Ovary (tissue), 9 donors: Measurements from ENCODE around the gene CSTPP1. TPM values are rescaled to one million over a fixed set of nuclear protein-coding genes. Genes with fewer than 3 reads are reported as not detected.

Experiments used
- DNase-seq, 5 donors: peaks; one replicate each; pipeline ENCODE4 v3.0.0-alpha.2; 2019 to 2020
- H3K27ac ChIP-seq, 2 donors: fragments of 200-600 bp; one replicate each; pipeline versions ENCODE4 v1.5.1 to v1.8.0; 2019 to 2022
- H3K27me3 ChIP-seq: fragments of 200-600 bp; one replicate; pipeline ENCODE4 v1.8.0; 2022
- H3K36me3 ChIP-seq: fragments of 200-600 bp; sonication (generic); one replicate; pipeline ENCODE4 v1.5.1; 2019
- H3K4me1 ChIP-seq: one replicate; pipeline ENCODE4 v1.8.1; 2013; ENCODE audit warnings: mild to moderate bottlenecking, moderate library complexity; ENCODE audit not compliant: insufficient read depth
- H3K4me3 ChIP-seq: fragments of 200-600 bp; sonication (generic); one replicate; pipeline ENCODE4 v1.5.1; 2017
- H3K9me3 ChIP-seq, 2 donors: fragments of 200-600 bp in 1 of 2; sonication (generic) in 1 of 2; one replicate each; pipeline versions ENCODE4 v1.5.1 to v1.8.1; 2013 to 2019; ENCODE audit warnings: mild to moderate bottlenecking in 1 of 2, moderate library complexity in 1 of 2
- EP300 ChIP-seq: sonication (generic); formaldehyde crosslinking; IDR thresholded peaks from one replicate; pipeline ENCODE4 v1.6.1; 2017; ENCODE audit warnings: antibody characterized with exemption
- POLR2A ChIP-seq: fragments of 450-650 bp; IDR thresholded peaks from one replicate; pipeline ENCODE4 v1.6.1; 2017; ENCODE audit warnings: antibody characterized with exemption, mild to moderate bottlenecking, moderate library complexity
- WGBS, 3 donors: extraction: QIAGEN DNeasy Blood & Tissue Kit in 1 of 3; methylation state at CpG; one replicate each; pipeline versions ENCODE4 v1.1.5 to v1.1.7; 2013 to 2017; 5-methylcytosine and 5-hydroxymethylcytosine counted together
- intact Hi-C, 4 donors: fragments of 100-400 bp; cut with DNase I; formaldehyde crosslinking; loops; one replicate each; pipeline versions ENCODE4 v1.11.0 to v1.15.1; 2022 to 2023
- polyA plus RNA-seq, 2 donors: library from polyadenylated mRNA; stranded (reverse); fragments of 200-250 nt in 1 of 2; fragments of 350-450 nt in 1 of 2; fragmentation: Illumina TruSeq in 1 of 2; extraction: RNeasy Lipid Tissue Mini Kit (QIAGEN cat#74804) in 1 of 2; gene quantifications; one replicate each; pipeline ENCODE4 v1.2.3, GENCODE V29; 2013 to 2014
- total RNA-seq, 7 donors: library from RNA; depleted of rRNA in 2 of 7; stranded (reverse); fragments of >200 nt in 2 of 7; fragmentation: NEBNext Ultra II Directional in 3 of 7; extraction: Animal tissue kit (Norgen Biotek cat#: 25700) in 3 of 7; gene quantifications; one replicate each; pipeline versions ENCODE4 v1.1.0 to v1.2.4, GENCODE V29; 2016 to 2023
- TF ChIP-seq, protein P1 (sequence below), 3 donors: fragments of 450-650 bp in 2 of 3; fragments of 200-600 bp in 1 of 3; IDR thresholded peaks; one replicate each; pipeline versions ENCODE4 v1.5.1 to v1.8.0; 2016 to 2022; ENCODE audit warnings: antibody characterized with exemption in 3 of 3, mild to moderate bottlenecking in 1 of 3
- donor health status: DM: no; HTN: no; CAD: no; lungs with moderate emphysema.
- donor health status: DM: no; HTN: no; CAD: no.
- donor health status: Bipolar disorder and iron deficiency.
- donor health status: DM: yes; HTN: yes; CAD: no.
- donor health status: DM: no; HTN: no; CAD: no.
- donor health status: DM: yes; HTN: yes; CAD: no.

CSTPP1 gene
- total and polyA plus RNA-seq, 9 donors = 20.3 to 42.6 (median 25.6) TPM

DNA sequence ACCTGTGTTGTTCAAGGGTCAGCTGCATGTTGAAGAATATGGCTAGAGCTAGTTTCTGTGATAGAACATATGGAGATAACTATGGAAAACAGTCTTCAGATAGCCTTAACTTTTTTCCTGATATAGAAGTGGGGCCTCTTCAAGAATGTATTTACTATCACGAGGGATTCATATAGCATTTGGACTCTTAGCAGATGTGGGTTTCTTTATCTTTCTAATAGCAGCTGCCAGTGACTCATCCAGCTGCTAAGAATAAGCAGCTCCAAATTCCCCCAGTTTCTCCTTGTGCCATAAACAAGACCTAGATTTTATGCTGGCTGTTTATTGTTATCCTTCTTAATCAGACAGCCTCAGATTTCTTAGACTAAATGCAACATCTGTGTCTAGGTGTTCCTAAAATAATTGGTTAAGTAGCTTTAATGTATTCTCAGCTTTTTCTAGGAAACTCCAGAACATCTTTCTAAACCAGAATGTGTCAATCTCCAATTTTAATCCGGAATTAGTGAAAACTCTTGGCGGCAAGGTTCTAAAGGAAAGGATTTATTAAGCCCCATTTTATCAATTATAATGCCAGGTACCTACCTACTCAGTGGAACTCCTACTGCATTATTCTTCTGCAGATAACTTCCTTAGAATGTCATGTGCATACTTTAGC lies 119.8 kb downstream of the CSTPP1 start:
- no peaks in the 10 kb centered on the region for H3K27me3 ChIP-seq
- no peak for DNase-seq
- no peaks in the 10 kb centered on the region for H3K9me3 ChIP-seq
- 40 to 53% (median 45%) methylated on average over 3 of the region's 3 CpGs for WGBS, 3 donors
- H3K36me3 ChIP-seq = no peaks in the 10 kb centered on the region
- intact Hi-C loops = no loop called here
- no peak overlapping the region for H3K4me3 ChIP-seq
- H3K27ac ChIP-seq = no peak overlapping the region
- TF ChIP-seq EP300 (no peak), POLR2A (no peak)
- TF ChIP-seq, protein P1, sequence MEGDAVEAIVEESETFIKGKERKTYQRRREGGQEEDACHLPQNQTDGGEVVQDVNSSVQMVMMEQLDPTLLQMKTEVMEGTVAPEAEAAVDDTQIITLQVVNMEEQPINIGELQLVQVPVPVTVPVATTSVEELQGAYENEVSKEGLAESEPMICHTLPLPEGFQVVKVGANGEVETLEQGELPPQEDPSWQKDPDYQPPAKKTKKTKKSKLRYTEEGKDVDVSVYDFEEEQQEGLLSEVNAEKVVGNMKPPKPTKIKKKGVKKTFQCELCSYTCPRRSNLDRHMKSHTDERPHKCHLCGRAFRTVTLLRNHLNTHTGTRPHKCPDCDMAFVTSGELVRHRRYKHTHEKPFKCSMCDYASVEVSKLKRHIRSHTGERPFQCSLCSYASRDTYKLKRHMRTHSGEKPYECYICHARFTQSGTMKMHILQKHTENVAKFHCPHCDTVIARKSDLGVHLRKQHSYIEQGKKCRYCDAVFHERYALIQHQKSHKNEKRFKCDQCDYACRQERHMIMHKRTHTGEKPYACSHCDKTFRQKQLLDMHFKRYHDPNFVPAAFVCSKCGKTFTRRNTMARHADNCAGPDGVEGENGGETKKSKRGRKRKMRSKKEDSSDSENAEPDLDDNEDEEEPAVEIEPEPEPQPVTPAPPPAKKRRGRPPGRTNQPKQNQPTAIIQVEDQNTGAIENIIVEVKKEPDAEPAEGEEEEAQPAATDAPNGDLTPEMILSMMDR (IDR thresholded peaks at IDR 0.05) = no peak
- no peaks in the 10 kb centered on the region for H3K4me1 ChIP-seq

DNA sequence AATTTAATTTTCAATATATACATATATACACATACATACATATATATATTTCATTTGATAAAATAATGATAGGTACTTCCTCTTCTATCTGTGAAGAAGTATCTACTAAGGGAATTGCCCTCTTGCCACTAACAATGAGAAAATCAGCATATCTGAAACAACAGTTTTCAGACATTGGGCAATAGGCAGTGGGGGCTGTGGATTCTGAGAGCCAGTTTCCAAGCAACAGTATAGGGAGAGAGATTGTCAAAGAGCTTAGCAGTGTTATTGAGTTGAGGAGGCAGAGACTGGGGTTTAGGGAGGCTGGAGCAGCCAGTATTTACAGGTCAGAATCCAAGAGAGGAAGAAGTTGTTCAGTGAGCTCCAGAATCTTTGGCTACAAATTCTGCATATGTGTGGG lies 120.8 kb downstream of the CSTPP1 start:
- intact Hi-C loops = no loop called here
- no peak overlapping the region for H3K27ac ChIP-seq
- no peaks in the 10 kb centered on the region for H3K4me1 ChIP-seq
- no peaks in the 10 kb centered on the region for H3K27me3 ChIP-seq
- no peak overlapping the region for H3K4me3 ChIP-seq
- DNase-seq = no peak
- no peaks in the 10 kb centered on the region for H3K36me3 ChIP-seq
- TF ChIP-seq EP300 = no peak
- TF ChIP-seq, protein P1 (IDR thresholded peaks at IDR 0.05) = no peak
- no peak for TF ChIP-seq POLR2A
- no peaks in the 10 kb centered on the region for H3K9me3 ChIP-seq

DNA sequence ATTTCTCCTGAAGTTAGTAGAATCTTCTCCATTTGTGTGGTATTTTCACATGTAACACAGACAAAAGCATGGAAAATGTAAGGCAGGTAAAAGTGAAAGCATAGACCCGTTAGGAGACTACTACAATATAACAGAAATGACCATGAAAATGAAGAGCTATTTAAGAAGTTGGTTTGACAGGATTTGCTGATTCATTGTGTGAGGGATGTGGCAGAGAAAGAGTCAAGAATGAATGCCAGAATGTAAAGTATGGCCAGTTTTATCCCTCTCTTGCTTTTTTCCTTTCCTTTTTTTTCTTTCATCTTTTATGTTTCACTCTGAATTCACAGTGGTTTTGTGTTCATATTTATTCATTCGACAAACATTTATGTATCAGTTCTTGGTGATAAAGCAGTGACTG lies 124.2 kb downstream of the CSTPP1 start:
- WGBS, 3 donors = 47 to 58% (median 50%) methylated on average over 2 of the region's 2 CpGs
- Histone ChIP-seq H3K4me1 (no peaks in the 10 kb centered on the region), H3K36me3 (no peaks in the 10 kb centered on the region), H3K9me3 (no peaks in the 10 kb centered on the region), H3K27me3 (no peaks in the 10 kb centered on the region), H3K27ac (no peak overlapping the region), H3K4me3 (no peak overlapping the region)
- intact Hi-C loops = no loop called here
- TF ChIP-seq, protein P1 (IDR thresholded peaks at IDR 0.05) = no peak
- TF ChIP-seq EP300 (no peak), POLR2A (no peak)
- no peak for DNase-seq

DNA sequence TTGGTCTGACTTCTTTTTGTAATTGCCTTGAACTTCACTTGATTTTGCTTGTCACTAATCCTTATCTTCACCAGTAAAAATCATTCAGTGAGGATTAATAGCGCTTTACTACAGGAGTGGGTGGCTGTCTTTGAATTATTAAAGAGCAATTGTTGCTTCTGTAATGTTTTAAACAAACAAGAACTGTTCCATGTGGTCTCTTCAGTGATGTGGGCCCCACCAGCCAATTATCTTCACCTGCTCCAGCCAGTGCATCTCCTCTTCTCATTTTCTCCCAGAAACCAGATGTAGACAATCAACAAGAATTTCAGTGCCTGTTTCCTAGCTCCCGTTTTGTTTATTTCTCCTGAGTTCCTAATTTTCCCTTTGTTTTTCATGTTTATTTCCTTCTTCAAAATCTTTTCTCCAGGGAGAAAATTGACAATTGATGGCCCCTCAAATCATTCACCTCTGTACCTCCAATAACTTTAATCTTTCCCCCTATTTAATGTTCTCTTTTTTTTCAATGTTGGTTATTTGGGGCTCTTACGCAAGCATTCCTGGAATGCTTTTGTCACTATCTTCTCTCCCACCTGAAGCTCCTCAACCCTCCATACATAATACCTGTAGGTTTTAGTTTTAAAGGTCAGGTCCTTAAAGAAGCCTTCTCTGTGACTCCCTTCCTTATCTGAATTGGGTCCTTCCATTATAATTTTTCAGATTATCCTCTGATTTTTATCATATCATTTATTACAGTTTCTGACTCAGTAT lies 125.0 kb downstream of the CSTPP1 start:
- Histone ChIP-seq H3K27ac (no peak overlapping the region), H3K4me3 (no peak overlapping the region), H3K9me3 (no peaks in the 10 kb centered on the region), H3K4me1 (no peaks in the 10 kb centered on the region), H3K27me3 (no peaks in the 10 kb centered on the region), H3K36me3 (no peaks in the 10 kb centered on the region)
- TF ChIP-seq, protein P1 (IDR thresholded peaks at IDR 0.05) = no peak
- TF ChIP-seq POLR2A = no peak
- TF ChIP-seq EP300 = no peak
- intact Hi-C loops = no loop called here
- no peak for DNase-seq
- 62 to 70% (median 62%) methylated on average over 3 of the region's 3 CpGs for WGBS, 3 donors
